Effector memory CD4-positive, alpha-beta T cell (primary cell): ENCODE data around the gene SLC5A11.
"Not testable (repeated sequence)": the region's sequence is repeated elsewhere in the genome, so short reads cannot be mapped to it uniquely, and the experiment has no call there.

Experiments used
- DNase-seq, 3 donors: peaks; one replicate each; pipeline ENCODE4 v3.0.0-alpha.2; 2020
- H3K27ac ChIP-seq: 2 replicates; pipeline ENCODE4 v1.7.0; 2013; ENCODE audit warnings: mild to moderate bottlenecking, low read length, moderate library complexity; ENCODE audit not compliant: insufficient read depth, poor library complexity, severe bottlenecking
- H3K27me3 ChIP-seq: replicated peaks from 2 replicates; pipeline ENCODE4 v1.7.0; 2013; ENCODE audit warnings: mild to moderate bottlenecking, low read length; ENCODE audit not compliant: insufficient read depth, control insufficient read depth, poor library complexity, severe bottlenecking
- H3K36me3 ChIP-seq: 2 replicates; pipeline ENCODE4 v1.7.0; 2013; ENCODE audit warnings: mild to moderate bottlenecking, low read length, moderate library complexity; ENCODE audit not compliant: control insufficient read depth, insufficient read depth
- H3K4me1 ChIP-seq: 2 replicates; pipeline ENCODE4 v1.7.0; 2013; ENCODE audit warnings: low read length, mild to moderate bottlenecking; ENCODE audit not compliant: control insufficient read depth, insufficient read depth, poor library complexity, severe bottlenecking
- H3K4me3 ChIP-seq: 2 replicates; pipeline ENCODE4 v1.7.0; 2013; ENCODE audit warnings: low read length, low read depth, mild to moderate bottlenecking; ENCODE audit not compliant: insufficient read depth, poor library complexity, severe bottlenecking
- H3K9me3 ChIP-seq: 2 replicates; pipeline ENCODE4 v1.7.0; 2013; ENCODE audit warnings: mild to moderate bottlenecking, low read length, moderate library complexity; ENCODE audit not compliant: control insufficient read depth
- total RNA-seq, 3 donors: gene quantifications; one replicate each; lab custom pipeline; 2026; lab: John Stamatoyannopoulos, UW

SLC5A11 gene, protein sequence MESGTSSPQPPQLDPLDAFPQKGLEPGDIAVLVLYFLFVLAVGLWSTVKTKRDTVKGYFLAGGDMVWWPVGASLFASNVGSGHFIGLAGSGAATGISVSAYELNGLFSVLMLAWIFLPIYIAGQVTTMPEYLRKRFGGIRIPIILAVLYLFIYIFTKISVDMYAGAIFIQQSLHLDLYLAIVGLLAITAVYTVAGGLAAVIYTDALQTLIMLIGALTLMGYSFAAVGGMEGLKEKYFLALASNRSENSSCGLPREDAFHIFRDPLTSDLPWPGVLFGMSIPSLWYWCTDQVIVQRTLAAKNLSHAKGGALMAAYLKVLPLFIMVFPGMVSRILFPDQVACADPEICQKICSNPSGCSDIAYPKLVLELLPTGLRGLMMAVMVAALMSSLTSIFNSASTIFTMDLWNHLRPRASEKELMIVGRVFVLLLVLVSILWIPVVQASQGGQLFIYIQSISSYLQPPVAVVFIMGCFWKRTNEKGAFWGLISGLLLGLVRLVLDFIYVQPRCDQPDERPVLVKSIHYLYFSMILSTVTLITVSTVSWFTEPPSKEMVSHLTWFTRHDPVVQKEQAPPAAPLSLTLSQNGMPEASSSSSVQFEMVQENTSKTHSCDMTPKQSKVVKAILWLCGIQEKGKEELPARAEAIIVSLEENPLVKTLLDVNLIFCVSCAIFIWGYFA
- total RNA-seq: 0.35 to 0.97 (median 0.44) reads per million in 3 donors

DNA sequence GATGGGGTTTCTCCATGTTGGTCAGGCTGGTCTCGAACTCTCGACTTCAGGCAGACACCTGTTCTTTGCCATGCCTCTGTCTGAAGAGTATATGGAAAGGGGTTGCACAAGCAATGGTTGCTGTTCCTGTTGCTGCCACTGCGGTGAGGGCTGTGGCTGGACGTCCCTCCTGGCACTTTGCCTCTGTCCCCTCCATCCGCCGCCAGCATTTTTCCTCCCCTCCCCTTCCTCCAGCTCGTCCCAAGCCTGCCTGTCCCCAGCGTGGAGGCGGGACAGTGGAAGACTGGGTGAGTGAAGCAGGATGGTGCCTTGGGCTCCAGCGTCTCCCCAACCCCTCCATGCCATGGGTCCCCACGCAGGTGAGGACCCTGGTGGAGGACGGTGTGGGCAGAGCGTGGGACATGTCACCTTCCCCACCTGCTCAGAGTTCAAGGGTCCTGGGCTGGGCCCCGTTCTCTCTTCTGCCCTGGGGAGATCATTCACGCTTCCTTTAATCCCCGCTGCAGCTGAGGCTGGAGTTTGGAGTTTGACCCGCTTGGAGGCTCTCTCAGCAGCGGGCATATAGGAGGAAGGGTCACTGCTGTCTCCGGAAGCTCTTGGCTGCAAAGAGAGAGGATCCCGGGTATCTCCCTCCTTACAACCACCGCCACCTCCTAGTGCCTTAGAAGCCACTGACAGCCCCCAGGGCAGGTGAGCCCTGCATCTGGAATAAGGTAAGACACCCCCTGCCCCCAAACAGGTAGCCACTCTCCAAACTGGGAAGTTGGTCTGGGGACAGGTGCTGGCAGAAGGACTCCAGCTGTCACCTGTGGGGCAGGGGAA lies at the start of gene SLC5A11:
SLC5A11 (plus strand) TSS at position 238 of the 822 bp plus-strand sequence. CDS start 12,681 bp downstream, outside the sequence.
- no peaks in the 10 kb centered on the region for H3K4me1 ChIP-seq
- H3K27me3 ChIP-seq: no peaks in the 10 kb centered on the region
- DNase-seq: no peak
- no peak within 1 kb of the TSS for H3K27ac ChIP-seq
- no peaks in the 10 kb centered on the region for H3K36me3 ChIP-seq
- H3K9me3 ChIP-seq: no peaks in the 10 kb centered on the region
- no peak within 1 kb of the TSS for H3K4me3 ChIP-seq

- H3K4me3 ChIP-seq: no peak overlapping the region
- no peak overlapping the region for H3K27ac ChIP-seq
- H3K36me3 ChIP-seq: peaks cover 89% of the 10 kb centered on the region
- no peak for DNase-seq
- no peaks in the 10 kb centered on the region for H3K4me1 ChIP-seq
- H3K9me3 ChIP-seq: no peaks in the 10 kb centered on the region
- no peaks in the 10 kb centered on the region for H3K27me3 ChIP-seq
These were observed 45.2 kb upstream of the SLC5A11 start for GRCh38 chr16:24800586-24800985.

- Histone ChIP-seq H3K27me3 (no peaks in the 10 kb centered on the region), H3K36me3 (peaks cover 91% of the 10 kb centered on the region), H3K9me3 (no peaks in the 10 kb centered on the region), H3K4me1 (no peaks in the 10 kb centered on the region), H3K4me3 (no peak overlapping the region), H3K27ac (no peak overlapping the region)
- no peak for DNase-seq
These were observed 43.9 kb upstream of the SLC5A11 start for GRCh38 chr16:24801761-24802302.

DNA sequence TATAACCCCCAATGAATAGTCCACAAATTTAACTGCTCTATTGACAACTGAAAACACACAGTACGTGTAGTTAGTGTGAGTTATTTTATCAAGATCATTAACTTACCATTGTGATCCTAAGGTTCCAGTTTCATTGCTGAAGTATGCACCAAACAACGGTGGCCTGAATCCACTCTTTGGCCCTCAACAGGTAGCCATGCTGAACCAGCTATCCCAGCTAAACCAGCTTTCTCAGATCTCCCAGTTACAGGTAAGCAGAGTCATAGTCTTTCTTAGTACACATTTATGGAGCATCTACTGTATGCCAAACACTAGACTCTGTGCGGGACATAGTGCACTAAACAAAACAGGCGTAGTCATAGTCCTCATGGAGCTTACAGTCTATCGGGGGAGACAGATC lies 40.3 kb upstream of the SLC5A11 start:
- Histone ChIP-seq H3K27me3 (no peaks in the 10 kb centered on the region), H3K27ac (no peak overlapping the region), H3K4me3 (no peak overlapping the region), H3K4me1 (no peaks in the 10 kb centered on the region), H3K36me3 (peaks cover 90% of the 10 kb centered on the region), H3K9me3 (no peaks in the 10 kb centered on the region)
- no peak for DNase-seq

DNA sequence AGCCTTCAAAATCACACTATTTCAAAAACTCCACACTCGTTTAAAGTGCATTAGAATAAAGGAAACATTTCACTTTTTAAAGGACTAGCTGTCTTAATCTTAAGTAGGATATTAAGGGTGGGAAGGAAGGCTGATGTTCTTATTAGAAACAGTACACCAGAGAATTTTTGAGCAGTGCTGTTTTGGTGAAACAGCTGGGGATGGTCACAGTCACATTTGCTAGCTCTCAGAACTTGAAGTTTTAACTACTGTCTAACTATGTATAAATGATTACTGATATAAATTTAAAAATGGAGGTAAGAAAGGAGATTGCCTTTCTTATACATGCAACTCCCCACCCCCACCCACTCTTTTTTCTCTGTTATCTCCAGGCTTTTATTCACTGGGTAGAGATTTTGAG lies 38.5 kb upstream of the SLC5A11 start:
- no peak overlapping the region for H3K4me3 ChIP-seq
- no peaks in the 10 kb centered on the region for H3K27me3 ChIP-seq
- no peak for DNase-seq
- H3K36me3 ChIP-seq: peaks cover 91% of the 10 kb centered on the region
- no peak overlapping the region for H3K27ac ChIP-seq
- no peaks in the 10 kb centered on the region for H3K4me1 ChIP-seq
- H3K9me3 ChIP-seq: no peaks in the 10 kb centered on the region

DNA sequence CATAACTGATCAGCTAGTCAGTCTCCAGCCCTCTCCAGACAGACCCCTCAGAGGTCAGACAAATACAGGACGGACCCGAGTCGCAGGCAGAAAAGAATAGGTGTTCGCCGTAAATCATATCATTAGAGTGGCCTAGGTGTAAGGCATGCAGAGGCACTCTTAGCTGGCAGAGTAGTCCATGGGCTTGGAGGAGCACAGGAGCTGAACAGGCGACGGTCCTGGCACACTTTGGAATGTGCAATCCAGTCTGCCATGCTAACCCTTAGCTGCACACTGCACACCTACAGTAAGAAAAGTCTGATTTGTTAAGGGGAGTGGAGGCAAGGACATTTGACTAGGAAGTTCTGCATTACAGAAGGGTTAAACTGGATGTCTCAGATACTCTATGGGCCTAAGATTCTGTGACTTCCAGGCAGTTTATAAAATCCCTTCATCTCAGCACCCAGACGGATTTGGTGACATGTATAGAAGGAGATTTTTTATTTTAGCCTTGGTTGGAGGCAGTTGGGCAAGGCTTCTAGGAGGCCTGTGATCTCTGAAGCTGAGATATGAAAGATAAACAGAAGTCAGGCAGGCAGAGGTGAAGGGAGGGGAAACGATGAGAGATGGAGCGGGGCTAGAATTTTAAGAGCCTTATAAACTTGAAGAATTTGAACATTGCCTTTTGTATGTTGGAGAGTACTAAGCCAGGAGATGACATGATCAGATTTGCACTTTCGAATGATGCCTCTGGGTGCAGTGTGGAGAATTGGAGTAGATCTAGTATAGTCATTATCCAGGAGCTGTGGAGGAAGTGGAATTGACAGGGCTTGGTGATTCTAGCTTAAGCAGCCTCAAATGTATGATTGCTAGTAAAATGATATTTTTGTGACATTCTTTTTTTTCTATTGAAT lies 34.6 kb upstream of the SLC5A11 start:
- Histone ChIP-seq H3K4me3 (no peak overlapping the region), H3K9me3 (no peaks in the 10 kb centered on the region), H3K27me3 (no peaks in the 10 kb centered on the region), H3K4me1 (no peaks in the 10 kb centered on the region), H3K27ac (no peak overlapping the region), H3K36me3 (peaks cover 91% of the 10 kb centered on the region)
- DNase-seq: no peak

DNA sequence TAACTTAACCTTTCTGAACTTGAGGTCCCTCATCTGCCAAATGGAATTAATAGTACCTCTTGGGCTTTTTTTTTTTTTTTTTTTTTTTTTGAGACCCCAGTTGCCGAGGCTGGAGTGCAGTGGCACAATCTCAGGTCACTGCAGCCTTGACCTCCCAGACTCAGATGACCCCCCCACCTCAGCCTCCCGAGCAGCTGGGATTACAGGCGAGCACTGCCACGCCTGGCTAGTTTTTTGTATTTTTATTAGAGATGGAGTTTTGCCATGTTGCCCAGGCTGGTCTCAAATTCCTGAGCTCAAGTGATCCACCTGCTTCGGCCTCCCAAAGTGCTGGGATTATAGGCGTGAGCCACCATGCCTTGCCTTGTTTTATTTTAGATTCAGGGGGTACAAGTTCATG lies 33.0 kb upstream of the SLC5A11 start:
- not testable (repeated sequence) for H3K9me3 ChIP-seq, H3K27me3 ChIP-seq, DNase-seq, H3K4me3 ChIP-seq, H3K27ac ChIP-seq, H3K4me1 ChIP-seq
- peaks cover 90% of the 10 kb centered on the region for H3K36me3 ChIP-seq

- peaks cover 91% of the 10 kb centered on the region for H3K36me3 ChIP-seq
- no peak overlapping the region for H3K4me3 ChIP-seq
These were observed 30.7 kb upstream of the SLC5A11 start for GRCh38 chr16:24815021-24815420.

GRCh38 chr16:24816688-24817087 lies 29.1 kb upstream of the SLC5A11 start:
- peaks cover 93% of the 10 kb centered on the region for H3K36me3 ChIP-seq
- H3K9me3 ChIP-seq: no peaks in the 10 kb centered on the region

More at GRCh38 chr16:24815021-24815420, 30.7 kb upstream of the SLC5A11 start:
- Histone ChIP-seq H3K27me3 (no peaks in the 10 kb centered on the region), H3K27ac (no peak overlapping the region), H3K9me3 (no peaks in the 10 kb centered on the region), H3K4me1 (no peaks in the 10 kb centered on the region)
- DNase-seq: no peak

More at GRCh38 chr16:24816688-24817087, 29.1 kb upstream of the SLC5A11 start:
- H3K4me1 ChIP-seq: no peaks in the 10 kb centered on the region
- H3K27me3 ChIP-seq: no peaks in the 10 kb centered on the region
- H3K4me3 ChIP-seq: no peak overlapping the region
- no peak overlapping the region for H3K27ac ChIP-seq
- DNase-seq: no peak
